ENCODE data around the gene MICAL2. TPM values are rescaled to one million over a fixed set of nuclear protein-coding genes. Genes with fewer than 3 reads are reported as not detected.

The MICAL2 gene, protein sequence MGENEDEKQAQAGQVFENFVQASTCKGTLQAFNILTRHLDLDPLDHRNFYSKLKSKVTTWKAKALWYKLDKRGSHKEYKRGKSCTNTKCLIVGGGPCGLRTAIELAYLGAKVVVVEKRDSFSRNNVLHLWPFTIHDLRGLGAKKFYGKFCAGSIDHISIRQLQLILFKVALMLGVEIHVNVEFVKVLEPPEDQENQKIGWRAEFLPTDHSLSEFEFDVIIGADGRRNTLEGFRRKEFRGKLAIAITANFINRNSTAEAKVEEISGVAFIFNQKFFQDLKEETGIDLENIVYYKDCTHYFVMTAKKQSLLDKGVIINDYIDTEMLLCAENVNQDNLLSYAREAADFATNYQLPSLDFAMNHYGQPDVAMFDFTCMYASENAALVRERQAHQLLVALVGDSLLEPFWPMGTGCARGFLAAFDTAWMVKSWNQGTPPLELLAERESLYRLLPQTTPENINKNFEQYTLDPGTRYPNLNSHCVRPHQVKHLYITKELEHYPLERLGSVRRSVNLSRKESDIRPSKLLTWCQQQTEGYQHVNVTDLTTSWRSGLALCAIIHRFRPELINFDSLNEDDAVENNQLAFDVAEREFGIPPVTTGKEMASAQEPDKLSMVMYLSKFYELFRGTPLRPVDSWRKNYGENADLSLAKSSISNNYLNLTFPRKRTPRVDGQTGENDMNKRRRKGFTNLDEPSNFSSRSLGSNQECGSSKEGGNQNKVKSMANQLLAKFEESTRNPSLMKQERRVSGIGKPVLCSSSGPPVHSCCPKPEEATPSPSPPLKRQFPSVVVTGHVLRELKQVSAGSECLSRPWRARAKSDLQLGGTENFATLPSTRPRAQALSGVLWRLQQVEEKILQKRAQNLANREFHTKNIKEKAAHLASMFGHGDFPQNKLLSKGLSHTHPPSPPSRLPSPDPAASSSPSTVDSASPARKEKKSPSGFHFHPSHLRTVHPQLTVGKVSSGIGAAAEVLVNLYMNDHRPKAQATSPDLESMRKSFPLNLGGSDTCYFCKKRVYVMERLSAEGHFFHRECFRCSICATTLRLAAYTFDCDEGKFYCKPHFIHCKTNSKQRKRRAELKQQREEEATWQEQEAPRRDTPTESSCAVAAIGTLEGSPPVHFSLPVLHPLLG
- 83.0 and 85.3 TPM in 2 replicates for total RNA-seq (2014; rRNA removed)
- polyA plus RNA-seq (2012) = 105 TPM

DNA sequence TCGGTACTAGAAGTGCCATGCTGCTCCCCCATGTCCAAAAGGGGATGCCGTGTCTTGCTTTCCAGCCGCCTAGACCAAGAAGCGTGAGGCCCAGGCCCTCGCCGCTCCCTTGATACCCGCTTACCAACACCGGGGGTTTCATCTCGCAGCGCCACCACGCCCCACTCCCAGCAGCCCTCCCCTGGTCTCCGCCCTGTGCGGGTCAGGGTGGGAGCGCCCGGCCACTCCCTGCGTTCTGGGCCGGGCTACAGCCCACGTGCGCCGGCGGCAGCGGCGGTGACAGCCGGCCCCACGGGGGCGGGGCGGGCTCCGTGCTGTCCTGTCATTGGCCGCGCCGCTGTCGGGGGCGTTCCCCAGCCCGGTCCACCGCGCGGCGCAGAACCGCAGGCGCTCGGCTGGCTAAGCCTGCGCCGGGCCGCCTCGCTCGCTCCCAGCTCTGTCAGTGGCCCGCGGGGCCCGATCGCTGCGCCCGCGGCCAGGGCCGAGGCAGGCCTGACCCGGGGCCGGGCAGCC lies at the start of gene MICAL2:
MICAL2 (plus strand) TSS at position 390 of the 513 bp plus-strand sequence. CDS start 51,566 bp downstream, outside the sequence.
- DNase-seq (ENCODE audit: low read depth) = peak; percentile 86

DNA sequence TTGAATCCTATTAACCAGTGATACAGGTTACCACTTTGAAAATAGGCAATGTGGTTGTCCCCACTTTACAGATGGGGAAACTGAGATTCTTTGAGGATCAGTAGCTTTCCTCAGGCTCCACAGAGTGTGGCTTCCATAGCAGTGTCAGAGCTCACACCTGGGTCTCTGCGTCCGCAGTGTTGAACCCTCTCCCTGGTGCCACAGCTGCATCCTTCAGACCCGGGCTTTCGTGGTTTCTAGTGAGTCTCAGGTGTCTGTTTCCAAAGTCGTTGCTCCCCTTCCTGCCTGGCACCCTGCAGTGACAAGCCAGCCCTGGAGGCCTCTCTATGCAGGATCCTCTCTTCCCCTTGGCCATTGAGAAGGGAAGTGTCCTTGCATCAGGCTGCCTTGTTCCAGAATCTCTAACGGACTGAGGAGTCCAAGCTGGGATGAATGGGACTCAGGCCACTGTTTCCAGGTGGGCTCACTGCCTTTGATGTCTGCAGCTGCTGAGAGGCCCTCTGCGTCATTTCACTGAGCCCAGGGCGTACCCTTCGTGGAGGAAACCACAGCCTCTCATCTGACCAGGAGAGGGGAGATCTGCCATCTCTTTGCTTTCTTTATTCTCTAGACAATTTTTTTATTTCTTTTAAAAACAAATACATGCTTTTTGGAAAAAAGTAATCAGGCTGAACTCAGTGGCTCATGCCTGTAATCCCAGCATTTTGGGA lies 48.4 kb upstream of the MICAL2 start:
- no peak for DNase-seq (ENCODE audit: low read depth)

GRCh38 chr11:12063251-12063650 lies 47.1 kb upstream of the MICAL2 start:
- DNase-seq (ENCODE audit: low read depth) = no peak

DNA sequence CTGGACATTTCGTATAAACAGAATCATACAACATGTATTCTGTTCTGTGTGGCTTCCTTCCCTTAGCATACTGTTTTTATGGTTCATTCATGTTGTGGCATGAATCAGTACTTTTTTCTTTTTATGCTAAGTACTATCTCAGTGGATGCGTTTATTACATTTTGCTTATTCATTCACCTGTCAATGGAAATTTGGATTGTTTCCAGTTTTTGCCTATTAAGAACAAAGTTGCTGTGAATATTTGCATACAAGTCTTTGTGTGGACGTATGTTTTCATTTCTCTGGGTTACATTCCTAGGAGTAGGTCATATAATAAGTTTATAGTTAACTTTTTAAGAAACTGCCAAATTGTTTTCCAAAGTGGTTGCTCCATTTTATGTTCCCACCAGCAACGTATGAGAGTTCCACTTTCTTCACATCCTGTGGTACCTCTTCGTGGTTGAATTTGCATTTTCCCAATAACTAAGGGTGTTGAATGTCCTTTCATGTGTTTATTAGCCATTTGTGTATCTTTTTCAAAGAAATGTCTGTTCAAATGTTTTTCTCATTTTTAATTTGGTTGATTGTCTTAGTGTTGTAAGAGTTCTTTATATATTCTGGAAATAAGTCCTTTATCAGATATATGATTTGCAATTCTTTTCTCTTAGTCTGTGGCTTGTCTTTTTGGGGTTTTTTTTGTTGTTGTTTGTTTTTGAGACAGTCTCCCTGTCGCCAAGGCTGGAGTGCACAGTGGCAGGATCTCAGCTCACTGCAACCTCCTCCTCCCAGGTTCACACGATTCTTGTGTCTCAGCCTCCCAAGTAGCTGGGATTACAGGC lies 46.0 kb upstream of the MICAL2 start:
- no peak for DNase-seq (ENCODE audit: low read depth)

- DNase-seq (ENCODE audit: low read depth) = no peak
These were observed 45.5 kb upstream of the MICAL2 start for GRCh38 chr11:12064954-12065280.

DNA sequence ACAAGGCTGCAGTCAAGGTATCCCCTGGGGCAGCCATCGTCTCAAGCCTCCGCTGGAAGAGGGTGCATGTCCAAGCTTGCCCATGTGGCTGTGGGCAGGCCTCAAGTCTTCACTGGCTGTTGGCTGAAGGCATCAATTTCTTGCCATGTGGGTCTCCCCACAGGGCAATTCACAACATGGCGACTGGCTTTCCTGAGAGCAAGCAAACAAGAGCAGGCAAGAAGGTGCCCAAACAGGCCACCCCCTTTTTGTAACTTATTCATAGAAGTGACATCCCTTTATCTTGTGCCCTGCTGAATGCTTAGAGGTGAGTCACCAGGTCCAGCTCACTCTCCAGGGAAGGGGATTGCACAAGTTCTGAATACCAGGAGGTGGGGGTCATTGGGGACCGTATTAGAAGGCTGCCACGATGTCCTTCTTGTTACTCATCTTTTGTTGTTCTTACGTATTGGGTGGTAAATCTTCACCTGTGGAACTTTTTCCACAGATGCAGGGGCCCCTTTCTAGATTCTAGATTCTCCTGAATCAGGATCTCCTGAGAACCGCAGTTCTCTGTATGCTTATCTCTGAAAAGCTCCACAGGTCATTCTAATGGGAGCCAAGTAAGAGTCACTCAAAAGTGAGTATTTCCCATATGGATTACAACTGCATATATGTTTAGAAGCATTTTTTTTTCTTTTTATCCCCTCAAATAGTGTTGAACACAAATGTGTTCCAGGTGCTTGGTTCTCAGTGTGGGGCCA lies 44.2 kb upstream of the MICAL2 start:
- peak; percentile 92 for DNase-seq (ENCODE audit: low read depth)

DNA sequence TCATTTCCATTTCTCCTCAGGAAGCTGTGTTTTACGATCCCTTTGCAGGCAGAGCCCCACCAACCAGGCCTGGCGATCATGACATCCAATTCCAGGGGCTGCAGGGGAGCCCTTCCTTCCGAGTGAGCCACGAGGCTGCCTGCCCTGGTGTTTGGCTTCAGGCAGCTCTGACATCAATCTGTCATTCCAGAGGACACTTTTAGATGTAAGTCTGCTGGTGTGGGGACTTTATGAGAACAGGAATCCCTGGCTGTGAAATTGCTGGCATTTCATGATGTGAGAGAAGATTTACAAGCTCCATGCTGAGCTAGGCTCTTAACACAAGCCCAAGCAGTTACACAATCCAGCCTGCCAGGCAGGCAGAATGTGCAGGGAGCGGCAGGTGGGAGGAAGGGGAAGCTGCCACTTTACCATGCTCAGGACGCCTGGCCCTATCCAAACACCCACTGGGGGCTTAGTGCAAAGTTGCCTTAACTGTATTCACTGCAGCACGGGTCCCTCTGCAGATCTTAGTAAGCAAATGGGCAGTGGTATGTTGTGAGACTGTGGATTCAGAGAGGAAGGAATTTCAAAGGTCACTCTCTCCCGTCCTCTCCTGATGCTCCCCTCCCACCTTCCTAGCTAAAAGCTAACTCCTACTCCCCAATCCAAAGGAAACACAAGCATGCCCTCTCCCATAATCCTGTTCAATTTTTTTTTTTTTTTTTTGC lies 43.4 kb upstream of the MICAL2 start:
- peak; percentile 71 for DNase-seq (ENCODE audit: low read depth)

GRCh38 chr11:12067796-12068357 lies 42.5 kb upstream of the MICAL2 start:
- DNase-seq (ENCODE audit: low read depth) = no peak

DNA sequence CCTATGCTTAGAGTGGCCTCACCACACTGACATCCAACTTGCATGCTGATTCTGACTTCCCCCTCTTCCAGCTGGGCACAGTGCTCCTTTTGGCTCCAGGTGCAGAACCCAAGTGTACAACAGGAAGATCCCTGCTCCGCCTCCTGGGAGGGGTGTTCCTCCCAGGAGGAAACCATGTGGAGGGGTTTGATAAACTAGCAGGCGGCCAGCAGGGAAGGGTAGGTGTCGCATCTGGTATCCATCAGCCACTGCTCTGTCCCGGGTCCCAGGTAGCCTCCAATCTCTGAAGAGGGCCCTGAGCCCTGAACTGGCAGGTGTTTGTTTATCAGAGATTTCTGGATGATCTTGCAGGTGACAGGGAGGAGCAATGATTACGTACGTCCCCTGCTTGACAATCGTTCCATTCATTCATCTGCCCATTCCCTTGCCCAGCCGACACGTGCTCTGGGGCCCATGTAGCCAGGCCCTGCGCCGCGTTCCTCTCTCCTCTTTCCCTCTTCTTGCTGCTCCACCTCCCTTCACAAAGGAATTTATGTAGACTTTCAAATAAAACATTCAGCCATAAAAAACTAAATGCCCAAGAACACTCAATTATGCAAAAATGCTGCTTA lies 41.2 kb upstream of the MICAL2 start:
- DNase-seq (ENCODE audit: low read depth) = no peak

- peak; percentile 89 for DNase-seq (ENCODE audit: low read depth)
These were observed 39.7 kb upstream of the MICAL2 start for GRCh38 chr11:12070446-12071267.

GRCh38 chr11:12071574-12071973 lies 38.8 kb upstream of the MICAL2 start:
- no peak for DNase-seq (ENCODE audit: low read depth)

- no peak for DNase-seq (ENCODE audit: low read depth)
These were observed 37.0 kb upstream of the MICAL2 start for GRCh38 chr11:12073436-12073835.

GRCh38 chr11:12073886-12074285 lies 36.5 kb upstream of the MICAL2 start:
- no peak for DNase-seq (ENCODE audit: low read depth)

DNA sequence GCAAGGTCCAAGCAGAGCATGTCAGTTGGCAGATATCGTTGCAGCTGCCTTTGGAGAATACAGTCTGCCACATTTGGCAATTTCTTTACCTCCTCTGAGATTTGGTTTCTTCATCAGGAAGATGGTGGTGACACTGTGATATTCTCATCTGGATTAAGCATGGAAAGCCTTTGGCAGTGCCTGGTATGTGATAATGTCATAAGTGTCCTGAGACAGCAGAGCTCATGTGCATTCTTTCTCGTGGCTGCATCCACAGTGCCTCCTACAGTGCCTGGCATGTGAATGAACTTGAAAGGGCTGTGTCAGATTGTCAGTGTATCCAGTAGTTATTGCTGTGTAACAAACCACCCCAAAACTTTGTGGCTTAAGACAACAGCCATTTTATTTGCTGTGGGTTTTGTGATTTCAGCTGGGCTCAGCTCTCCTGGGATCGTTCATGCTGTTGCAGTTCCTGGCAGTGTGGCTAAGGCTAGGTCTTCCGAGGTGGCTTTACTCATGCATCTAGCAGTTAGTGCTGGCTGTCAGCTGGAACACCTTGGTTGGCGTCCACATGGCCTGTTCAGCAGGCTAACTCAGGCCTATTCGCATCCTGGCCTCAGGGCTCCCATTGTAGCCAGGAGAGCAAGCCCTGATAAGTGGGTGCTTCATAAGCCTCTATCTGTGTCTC lies 35.7 kb upstream of the MICAL2 start:
- peak; percentile 53 for DNase-seq (ENCODE audit: low read depth)

DNA sequence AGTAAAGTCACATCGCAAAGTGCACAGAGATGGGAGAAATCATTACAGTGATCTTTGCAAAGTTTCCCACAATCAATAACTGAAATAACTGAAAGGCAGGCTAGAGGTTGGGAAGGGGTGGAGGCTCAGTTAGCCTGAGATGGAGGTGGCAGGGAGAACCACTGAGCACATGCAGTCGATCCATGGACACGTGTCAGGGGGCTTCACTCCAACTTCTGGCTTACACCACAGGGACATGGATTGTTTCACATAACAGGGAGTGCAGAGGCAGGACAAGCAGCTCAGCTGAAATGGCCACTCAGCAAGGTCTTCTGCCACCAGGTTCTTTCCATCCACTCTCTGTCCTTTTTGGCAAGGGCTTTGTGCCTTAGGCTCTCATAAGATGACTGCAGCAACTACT lies 35.1 kb upstream of the MICAL2 start:
- no peak for DNase-seq (ENCODE audit: low read depth)
